ENCODE measurements around the gene C17orf75. TPM values are rescaled to one million over a fixed set of nuclear protein-coding genes. Genes with fewer than 3 reads are reported as not detected.

C17orf75 gene
- total and polyA plus RNA-seq, 2 of the 4 experiments (the other 2 are of a cell fraction), result 11.5 to 16.1 TPM

DNA sequence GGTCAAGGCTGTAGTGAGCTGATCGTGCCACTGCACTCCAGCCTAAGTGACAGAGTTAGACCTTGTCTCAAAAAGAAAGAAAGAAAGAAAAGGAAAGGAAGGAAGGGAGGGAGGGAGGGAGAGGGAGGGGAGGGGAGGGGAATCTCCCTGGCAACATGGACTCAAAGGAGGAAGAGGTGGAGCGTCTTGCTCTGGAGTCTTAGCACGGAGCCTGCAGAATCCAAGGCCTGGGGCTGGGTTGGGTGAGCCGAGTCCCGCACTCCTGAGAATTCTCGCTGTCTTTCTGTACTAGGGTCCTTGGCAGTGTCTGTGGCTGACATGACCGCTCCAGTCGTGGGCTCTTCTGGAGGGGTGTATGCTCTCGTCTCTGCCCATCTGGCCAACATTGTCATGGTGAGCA, 36.9 kb downstream of the C17orf75 start:
- H4K8ac ChIP-seq (ENCODE audit: low read depth in 2 of 2, low read length in 2 of 2), result no peak overlapping the region
- 75% methylated on average over 2 of the region's 9 CpGs; no CpG with 5 or more reads in 1 of the 2 experiments for WGBS, 2 experiments (ENCODE audit: extremely low coverage in 2 of 2, insufficient read length in 1 of 2)
- ATAC-seq (ENCODE audit: low read depth), result no peak
- H2AFZ ChIP-seq (replicated peaks; ENCODE audit: low read length, poor library complexity), result no peak overlapping the region
- no peak overlapping the region for H4K91ac ChIP-seq (ENCODE audit: insufficient read depth, low read depth, low read length)
- no peaks in the 10 kb centered on the region for H3K4me1 ChIP-seq (ENCODE audit: control insufficient read depth, insufficient read depth, low read length)
- H4K20me1 ChIP-seq (ENCODE audit: insufficient read depth, low read length), result no peaks in the 10 kb centered on the region
- no peak overlapping the region for H3K23ac ChIP-seq (ENCODE audit: low read depth, low read length)
- dilution Hi-C loops (cut with HindIII; ENCODE audit: low sequenced_read_pairs, unreplicated experiment), result no loop called here
- H3K36me3 ChIP-seq (ENCODE audit: control insufficient read depth, insufficient read depth, low read length), result no peaks in the 10 kb centered on the region
- H3K9me1 ChIP-seq (ENCODE audit: insufficient read depth, low read length), result no peaks in the 10 kb centered on the region
- H3K27me3 ChIP-seq (ENCODE audit: control insufficient read depth, insufficient read depth, low read length), result peaks cover 35% of the 10 kb centered on the region
- H2AK5ac ChIP-seq (ENCODE audit: low read depth, low read length), result no peak overlapping the region
- H3K4me3 ChIP-seq (ENCODE audit: insufficient read depth, low read depth, low read length), result no peak overlapping the region
- no peaks in the 10 kb centered on the region for H3K9me3 ChIP-seq (ENCODE audit: control insufficient read depth, insufficient read depth, low read length)
- ChIA-PET POLR2A (ENCODE audit: unreplicated experiment) (no interaction called here), CTCF (no interaction called here)
- no peak overlapping the region for H3K4me2 ChIP-seq (ENCODE audit: low read depth, low read length)
- H3K79me1 ChIP-seq (ENCODE audit: low read depth in 1 of 2, low read length in 2 of 2), result no peaks in the 10 kb centered on the region
- no peak overlapping the region for H3K14ac ChIP-seq (replicated peaks; ENCODE audit: low read depth, low read length)
- no TSS peak for BruUV-seq (replicated peaks)
- H3K9ac ChIP-seq (ENCODE audit: low read depth, low read length), result no peak overlapping the region
- H3K18ac ChIP-seq (ENCODE audit: low read depth, low read length), result no peak overlapping the region
- H3K4ac ChIP-seq (ENCODE audit: low read depth, low read length), result no peak overlapping the region
- no peak overlapping the region for H2BK5ac ChIP-seq (ENCODE audit: low read depth, low read length, poor library complexity, severe bottlenecking)
- H2BK120ac ChIP-seq (ENCODE audit: low read depth, low read length), result no peak overlapping the region
- H2BK20ac ChIP-seq (ENCODE audit: low read depth, low read length), result no peak overlapping the region
- no peak overlapping the region for H2BK15ac ChIP-seq (ENCODE audit: low read depth, low read length)
- TF ChIP-seq SMC3 (IDR thresholded peaks at IDR 0.05; ENCODE audit: low read depth, low read length), result no peak
- no peak for TF ChIP-seq RFX5 (IDR thresholded peaks at IDR 0.05; ENCODE audit: low read depth, low read length)
- TF ChIP-seq CEBPB (IDR thresholded peaks at IDR 0.05; ENCODE audit: low read depth, low read length), result no peak
- no peak for TF ChIP-seq BHLHE40 (IDR thresholded peaks at IDR 0.05; ENCODE audit: low read depth, low read length)
- TF ChIP-seq NFE2L2 (IDR thresholded peaks at IDR 0.05; ENCODE audit: low read depth, low read length), result no peak
- no peak for TF ChIP-seq POLR2A (IDR thresholded peaks at IDR 0.05; ENCODE audit: low read depth, low read length)
- TF ChIP-seq, protein P1, sequence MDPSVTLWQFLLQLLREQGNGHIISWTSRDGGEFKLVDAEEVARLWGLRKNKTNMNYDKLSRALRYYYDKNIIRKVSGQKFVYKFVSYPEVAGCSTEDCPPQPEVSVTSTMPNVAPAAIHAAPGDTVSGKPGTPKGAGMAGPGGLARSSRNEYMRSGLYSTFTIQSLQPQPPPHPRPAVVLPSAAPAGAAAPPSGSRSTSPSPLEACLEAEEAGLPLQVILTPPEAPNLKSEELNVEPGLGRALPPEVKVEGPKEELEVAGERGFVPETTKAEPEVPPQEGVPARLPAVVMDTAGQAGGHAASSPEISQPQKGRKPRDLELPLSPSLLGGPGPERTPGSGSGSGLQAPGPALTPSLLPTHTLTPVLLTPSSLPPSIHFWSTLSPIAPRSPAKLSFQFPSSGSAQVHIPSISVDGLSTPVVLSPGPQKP (IDR thresholded peaks at IDR 0.05; ENCODE audit: borderline replicate concordance, low read depth, low read length), result no peak
- TF ChIP-seq, protein P2, sequence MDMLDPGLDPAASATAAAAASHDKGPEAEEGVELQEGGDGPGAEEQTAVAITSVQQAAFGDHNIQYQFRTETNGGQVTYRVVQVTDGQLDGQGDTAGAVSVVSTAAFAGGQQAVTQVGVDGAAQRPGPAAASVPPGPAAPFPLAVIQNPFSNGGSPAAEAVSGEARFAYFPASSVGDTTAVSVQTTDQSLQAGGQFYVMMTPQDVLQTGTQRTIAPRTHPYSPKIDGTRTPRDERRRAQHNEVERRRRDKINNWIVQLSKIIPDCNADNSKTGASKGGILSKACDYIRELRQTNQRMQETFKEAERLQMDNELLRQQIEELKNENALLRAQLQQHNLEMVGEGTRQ (IDR thresholded peaks at IDR 0.05; ENCODE audit: low read depth, low read length), result no peak
- TF ChIP-seq RCOR1 (IDR thresholded peaks at IDR 0.05; ENCODE audit: insufficient replicate concordance, low read length), result no peak
- no peak for DNase-seq
- H3K27ac ChIP-seq (ENCODE audit: insufficient read depth, low read length), result no peak overlapping the region
- intact Hi-C loops (cut with micrococcal nuclease), result no loop called here
- no peak overlapping the region for H3K56ac ChIP-seq (ENCODE audit: extremely low read depth, insufficient read depth, low read length)
- no peak overlapping the region for H4K5ac ChIP-seq (ENCODE audit: low read depth, low read length)
- in situ Hi-C loops (cut with MboI; ENCODE audit: low sequenced_read_pairs), result no loop called here
- no peak overlapping the region for H2AK9ac ChIP-seq (replicated peaks; ENCODE audit: low read depth, low read length, poor library complexity)
